SU-DHL-6 (cell line): ENCODE data around the gene TPPP2.

Experiments
- H2AFZ ChIP-seq: fragments of 200-600 bp; sonication (generic); 2 replicates; pipeline ENCODE4 v1.6.1; 2014; ENCODE audit warnings: low read depth, mild to moderate bottlenecking, moderate library complexity, mixed read lengths, antibody characterized with exemption, low read length; ENCODE audit not compliant: severe bottlenecking
- H3F3A ChIP-seq: fragments of 200-600 bp; shearing (Covaris generic); 2 replicates; pipeline ENCODE4 v1.6.0; 2016; ENCODE audit warnings: antibody characterized with exemption, mild to moderate bottlenecking; ENCODE audit not compliant: insufficient read depth
- H3K27ac ChIP-seq: fragments of 200-600 bp; sonication (generic); 2 replicates; pipeline ENCODE4 v1.5.1; 2016; ENCODE audit warnings: low read depth, mild to moderate bottlenecking, low read length, moderate library complexity, mixed read lengths
- H3K27me3 ChIP-seq: fragments of 200-600 bp; sonication (generic), shearing (Covaris generic); 2 replicates; pipeline ENCODE4 v1.6.0; 2014; ENCODE audit warnings: mild to moderate bottlenecking, low read length
- H3K36me3 ChIP-seq: fragments of 200-600 bp; sonication (generic); 2 replicates; pipeline ENCODE4 v1.6.1; 2014; ENCODE audit warnings: mild to moderate bottlenecking, low read length, mixed read lengths
- H3K4me2 ChIP-seq: fragments of 300-600, 200-600 bp; shearing (Covaris generic), sonication (generic); 2 replicates; pipeline ENCODE4 v1.6.0; 2014; ENCODE audit warnings: low read length, low read depth, mild to moderate bottlenecking; ENCODE audit not compliant: poor library complexity, severe bottlenecking
- H3K4me3 ChIP-seq: fragments of 200-600 bp; sonication (generic); 2 replicates; pipeline ENCODE4 v1.5.1; 2014; ENCODE audit warnings: antibody characterized with exemption, low read length, mild to moderate bottlenecking, mixed read lengths; ENCODE audit not compliant: insufficient read depth, poor library complexity, severe bottlenecking
- H3K79me2 ChIP-seq: fragments of 200-600 bp; sonication (generic); 2 replicates; pipeline ENCODE4 v1.6.1; 2014; ENCODE audit warnings: mild to moderate bottlenecking, low read length, moderate library complexity; ENCODE audit not compliant: insufficient read depth
- H3K9ac ChIP-seq: fragments of 200-600 bp; sonication (generic); 2 replicates; pipeline ENCODE4 v1.7.0; 2014; ENCODE audit warnings: mild to moderate bottlenecking, low read length
- H3K9me2 ChIP-seq: fragments of 200-600 bp; sonication (generic); replicated peaks from 2 replicates; pipeline ENCODE4 v1.6.1; 2014; ENCODE audit warnings: low read length; ENCODE audit not compliant: insufficient read depth
- H3K9me3 ChIP-seq: fragments of 200-600 bp; sonication (generic); 2 replicates; pipeline ENCODE4 v1.6.1; 2014; ENCODE audit warnings: low read length, mixed read lengths; ENCODE audit not compliant: insufficient read depth
- H4K20me1 ChIP-seq: fragments of 200-600 bp; sonication (generic); 2 replicates; pipeline ENCODE4 v1.6.1; 2014; ENCODE audit warnings: low read depth, mild to moderate bottlenecking, antibody characterized with exemption, low read length, moderate library complexity, mixed read lengths
- EZH2phosphoT487 ChIP-seq: fragments of 200-600 bp; sonication (generic), shearing (Covaris generic); conservative IDR thresholded peaks from 2 replicates; pipeline ENCODE4 v1.6.1; 2018; ENCODE audit warnings: mild to moderate bottlenecking, antibody characterized with exemption, low read length, moderate library complexity, mixed read lengths
- TF ChIP-seq, protein P1 (sequence below): fragments of 200-600 bp; sonication (generic); IDR thresholded peaks from one replicate; pipeline ENCODE4 v1.5.1; 2017; ENCODE audit warnings: antibody characterized with exemption, mild to moderate bottlenecking, low read length, moderate library complexity; ENCODE audit not compliant: insufficient read depth, poor library complexity, severe bottlenecking

Gene TPPP2

DNA sequence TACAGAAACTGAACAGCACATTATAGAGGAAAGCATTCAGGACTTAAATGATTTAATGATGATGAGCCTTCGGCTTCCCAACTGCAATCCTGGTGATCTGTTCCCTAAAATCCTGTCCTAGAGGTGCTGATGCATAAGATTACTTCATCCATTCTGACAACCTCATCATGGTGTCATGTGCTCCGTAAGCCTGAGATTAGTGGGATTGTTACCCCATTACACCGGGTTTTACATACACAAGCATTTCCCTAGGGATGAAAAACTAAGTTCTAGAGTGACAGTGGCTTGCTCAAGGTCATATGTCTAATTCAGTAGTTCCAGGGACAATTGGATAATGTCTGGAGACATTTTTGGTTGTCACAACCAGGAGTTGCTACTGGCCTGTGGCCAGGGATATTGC is 7.1 kb downstream of the TPPP2 start:
- no peak overlapping the region for H3K4me3 ChIP-seq
- no peak overlapping the region for H3K27ac ChIP-seq
- H4K20me1 ChIP-seq: no peaks in the 10 kb centered on the region
- no peaks in the 10 kb centered on the region for H3F3A ChIP-seq
- H3K27me3 ChIP-seq: no peaks in the 10 kb centered on the region
- TF ChIP-seq, protein P1, sequence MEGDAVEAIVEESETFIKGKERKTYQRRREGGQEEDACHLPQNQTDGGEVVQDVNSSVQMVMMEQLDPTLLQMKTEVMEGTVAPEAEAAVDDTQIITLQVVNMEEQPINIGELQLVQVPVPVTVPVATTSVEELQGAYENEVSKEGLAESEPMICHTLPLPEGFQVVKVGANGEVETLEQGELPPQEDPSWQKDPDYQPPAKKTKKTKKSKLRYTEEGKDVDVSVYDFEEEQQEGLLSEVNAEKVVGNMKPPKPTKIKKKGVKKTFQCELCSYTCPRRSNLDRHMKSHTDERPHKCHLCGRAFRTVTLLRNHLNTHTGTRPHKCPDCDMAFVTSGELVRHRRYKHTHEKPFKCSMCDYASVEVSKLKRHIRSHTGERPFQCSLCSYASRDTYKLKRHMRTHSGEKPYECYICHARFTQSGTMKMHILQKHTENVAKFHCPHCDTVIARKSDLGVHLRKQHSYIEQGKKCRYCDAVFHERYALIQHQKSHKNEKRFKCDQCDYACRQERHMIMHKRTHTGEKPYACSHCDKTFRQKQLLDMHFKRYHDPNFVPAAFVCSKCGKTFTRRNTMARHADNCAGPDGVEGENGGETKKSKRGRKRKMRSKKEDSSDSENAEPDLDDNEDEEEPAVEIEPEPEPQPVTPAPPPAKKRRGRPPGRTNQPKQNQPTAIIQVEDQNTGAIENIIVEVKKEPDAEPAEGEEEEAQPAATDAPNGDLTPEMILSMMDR: no peak
- TF ChIP-seq EZH2phosphoT487: no peak
- no peak overlapping the region for H2AFZ ChIP-seq
- no peaks in the 10 kb centered on the region for H3K79me2 ChIP-seq
- H3K36me3 ChIP-seq: no peaks in the 10 kb centered on the region
- H3K4me2 ChIP-seq: no peak overlapping the region
- no peaks in the 10 kb centered on the region for H3K9me2 ChIP-seq
- no peaks in the 10 kb centered on the region for H3K9me3 ChIP-seq
- no peak overlapping the region for H3K9ac ChIP-seq

DNA sequence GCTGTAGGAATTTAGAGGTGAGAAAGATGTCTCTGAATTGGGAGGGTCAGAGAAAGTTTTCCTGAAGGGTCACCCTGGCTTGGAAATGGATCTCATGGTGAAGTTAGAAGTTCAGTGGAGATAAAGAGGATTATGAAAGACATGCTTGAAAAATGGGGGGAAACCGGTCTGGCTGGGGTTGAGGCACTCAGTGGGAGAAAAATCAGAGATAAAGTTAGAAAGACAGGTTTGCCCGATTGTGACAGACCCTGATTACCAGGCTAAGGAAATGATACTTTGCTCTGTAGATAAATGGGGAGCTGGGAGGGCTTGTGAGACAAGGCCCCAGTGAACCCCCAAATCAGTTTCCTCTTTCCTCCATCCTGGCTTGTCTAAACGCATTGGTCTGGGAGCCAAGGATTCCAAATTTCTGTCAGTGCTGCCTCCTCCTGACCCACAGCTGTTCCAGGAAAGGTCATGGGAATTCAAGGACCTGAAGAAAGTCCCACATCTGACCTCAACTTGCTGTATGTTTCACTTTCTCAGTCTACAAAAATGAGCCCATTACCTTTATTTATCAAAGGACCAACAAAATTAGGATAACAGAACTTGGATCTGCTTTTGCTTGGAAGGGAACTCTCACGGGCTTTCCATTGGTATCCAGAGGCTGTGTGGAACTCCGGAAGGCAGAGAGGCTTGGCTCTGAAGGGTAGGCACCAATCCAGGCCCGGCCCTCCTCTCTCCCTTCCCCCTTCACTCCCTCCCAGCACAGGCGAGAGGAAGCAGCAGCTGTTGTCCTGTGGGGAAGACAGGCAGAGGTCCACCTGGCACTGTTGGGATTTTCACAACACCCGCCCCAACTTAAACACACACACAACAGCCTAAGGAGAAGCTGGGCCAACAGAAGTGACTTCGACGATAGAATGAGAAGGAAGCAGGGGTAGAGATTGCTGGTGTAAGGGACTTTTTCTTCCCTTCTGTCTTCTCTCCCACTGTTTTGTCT is 8.7 kb downstream of the TPPP2 start:
- no peaks in the 10 kb centered on the region for H3K9me2 ChIP-seq
- H3K9me3 ChIP-seq: no peaks in the 10 kb centered on the region
- no peak overlapping the region for H3K4me3 ChIP-seq
- H3K27ac ChIP-seq: no peak overlapping the region
- H3K9ac ChIP-seq: no peak overlapping the region
- no peaks in the 10 kb centered on the region for H4K20me1 ChIP-seq
- no peaks in the 10 kb centered on the region for H3K27me3 ChIP-seq
- no peak overlapping the region for H3K4me2 ChIP-seq
- H3F3A ChIP-seq: no peaks in the 10 kb centered on the region
- no peak overlapping the region for H2AFZ ChIP-seq
- H3K79me2 ChIP-seq: no peaks in the 10 kb centered on the region
- no peak for TF ChIP-seq EZH2phosphoT487
- TF ChIP-seq, protein P1: no peak
- H3K36me3 ChIP-seq: no peaks in the 10 kb centered on the region

DNA sequence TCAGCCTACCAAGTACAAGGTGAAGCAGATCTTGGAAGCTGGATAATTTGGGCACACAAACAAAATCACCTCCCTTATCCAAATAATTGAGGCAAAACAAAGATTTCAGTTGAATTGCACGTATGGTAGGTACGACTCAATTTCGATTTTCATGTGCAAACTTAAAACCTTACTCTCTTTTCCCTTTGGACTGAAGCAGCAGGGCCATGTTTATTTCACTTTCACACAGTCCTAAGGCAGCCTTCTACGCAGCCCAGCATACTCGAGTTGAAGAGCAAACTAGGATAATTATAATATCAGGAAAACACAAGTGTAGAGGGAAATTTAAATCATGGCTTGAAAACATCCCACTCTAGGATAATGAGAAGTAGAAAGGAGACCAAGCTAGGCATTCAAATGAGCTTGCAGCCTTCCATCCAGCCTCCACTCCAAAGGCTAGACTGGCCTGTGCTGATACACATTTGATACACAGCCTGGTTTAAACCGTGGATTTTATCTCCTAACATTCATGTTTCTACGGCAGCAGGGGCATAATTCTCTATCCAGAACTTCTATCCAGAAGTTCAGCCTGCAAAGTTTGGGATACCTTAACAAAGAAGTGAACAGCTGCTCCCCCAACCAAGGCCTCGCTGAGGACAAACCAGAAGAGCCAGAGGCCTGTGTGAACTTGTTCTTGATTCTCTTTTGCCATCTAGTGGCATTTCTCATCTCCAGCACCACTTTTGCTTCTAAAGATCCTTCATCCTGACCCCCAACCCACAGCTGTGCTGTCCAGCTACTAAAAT is 9.8 kb downstream of the TPPP2 start:
- Histone ChIP-seq H3K4me3 (no peak overlapping the region), H3K27me3 (no peaks in the 10 kb centered on the region), H2AFZ (no peak overlapping the region), H3F3A (no peaks in the 10 kb centered on the region), H3K9ac (no peak overlapping the region), H4K20me1 (no peaks in the 10 kb centered on the region), H3K36me3 (no peaks in the 10 kb centered on the region), H3K4me2 (no peak overlapping the region), H3K79me2 (no peaks in the 10 kb centered on the region), H3K9me3 (no peaks in the 10 kb centered on the region), H3K27ac (no peak overlapping the region), H3K9me2 (no peaks in the 10 kb centered on the region)
- no peak for TF ChIP-seq EZH2phosphoT487
- TF ChIP-seq, protein P1: peak; percentile 10
